ENCODE data around the gene PLCXD1. TPM values are rescaled to one million over a fixed set of nuclear protein-coding genes. Genes with fewer than 3 reads are reported as not detected.
A peak's percentile ranks its signal among the peaks of the same experiment; 100 is the strongest.
"Not testable (repeated sequence)": the region's sequence is repeated elsewhere in the genome, so short reads cannot be mapped to it uniquely, and the experiment has no call there.

Gene PLCXD1
- total RNA-seq, 1 donor from 2014 or later, result 52.4 TPM

GRCh38 chrX:319579-320125 is 38.5 kb downstream of the PLCXD1 start:
- H3K27ac Mint-ChIP-seq (ENCODE audit: unreplicated experiment), result no peak overlapping the region
- peaks cover 4% of the 10 kb centered on the region for H3K9me3 Mint-ChIP-seq
- H3K36me3 Mint-ChIP-seq (ENCODE audit: low read depth), result peaks cover 7% of the 10 kb centered on the region
- no peak for DNase-seq (ENCODE audit: low read depth, low spot score)
- peaks cover 21% of the 10 kb centered on the region for H3K4me1 Mint-ChIP-seq
- peak overlapping the region; percentile 92 for H3K4me3 Mint-ChIP-seq
- peaks cover 19% of the 10 kb centered on the region for H3K27me3 Mint-ChIP-seq (ENCODE audit: low read depth)
- no peak for TF ChIP-seq CTCF (conservative IDR thresholded peaks at IDR 0.05)

GRCh38 chrX:320126-320783 is 39.1 kb downstream of the PLCXD1 start:
- H3K4me1 Mint-ChIP-seq, result peaks cover 24% of the 10 kb centered on the region
- DNase-seq (ENCODE audit: low read depth, low spot score), result no peak

GRCh38 chrX:323721-324628 is 42.8 kb downstream of the PLCXD1 start:
- DNase-seq (ENCODE audit: low read depth, low spot score), result no peak
- Mint-ChIP-seq H3K4me1 (peaks cover 18% of the 10 kb centered on the region), H3K9me3 (no peaks in the 10 kb centered on the region), H3K27ac (ENCODE audit: unreplicated experiment) (no peak overlapping the region), H3K4me3 (peak overlapping the region; percentile 75), H3K27me3 (ENCODE audit: low read depth) (peaks cover 23% of the 10 kb centered on the region), H3K36me3 (ENCODE audit: low read depth) (peaks cover 3% of the 10 kb centered on the region)
- TF ChIP-seq CTCF (conservative IDR thresholded peaks at IDR 0.05), result peak; percentile 43

More at GRCh38 chrX:320126-320783, 39.1 kb downstream of the PLCXD1 start:
- TF ChIP-seq CTCF (conservative IDR thresholded peaks at IDR 0.05), result no peak
- Mint-ChIP-seq H3K4me3 (peak overlapping the region; percentile 92), H3K27ac (ENCODE audit: unreplicated experiment) (no peak overlapping the region), H3K27me3 (ENCODE audit: low read depth) (peaks cover 23% of the 10 kb centered on the region), H3K36me3 (ENCODE audit: low read depth) (peaks cover 7% of the 10 kb centered on the region), H3K9me3 (peaks cover 4% of the 10 kb centered on the region)

GRCh38 chrX:324664-325063 is 43.5 kb downstream of the PLCXD1 start:
- H3K4me1 Mint-ChIP-seq, result peaks cover 18% of the 10 kb centered on the region
- not testable (repeated sequence) for H3K36me3 Mint-ChIP-seq (ENCODE audit: low read depth); DNase-seq (ENCODE audit: low read depth, low spot score); H3K27ac Mint-ChIP-seq (ENCODE audit: unreplicated experiment); H3K9me3 Mint-ChIP-seq
- peaks cover 23% of the 10 kb centered on the region for H3K27me3 Mint-ChIP-seq (ENCODE audit: low read depth)
- peak overlapping the region; percentile 83 for H3K4me3 Mint-ChIP-seq

- H3K9me3 Mint-ChIP-seq, result no peaks in the 10 kb centered on the region
- H3K27me3 Mint-ChIP-seq (ENCODE audit: low read depth), result peaks cover 23% of the 10 kb centered on the region
- peaks cover 3% of the 10 kb centered on the region for H3K36me3 Mint-ChIP-seq (ENCODE audit: low read depth)
- DNase-seq (ENCODE audit: low read depth, low spot score), result no peak
- H3K4me3 Mint-ChIP-seq, result peak overlapping the region; percentile 56
- TF ChIP-seq CTCF (conservative IDR thresholded peaks at IDR 0.05), result no peak
- H3K27ac Mint-ChIP-seq (ENCODE audit: unreplicated experiment), result no peak overlapping the region
- H3K4me1 Mint-ChIP-seq, result peaks cover 13% of the 10 kb centered on the region
Measured at GRCh38 chrX:327660-328126, 46.5 kb downstream of the PLCXD1 start.

All from neural crest cell (in vitro differentiated cells).